ENCODE results near the gene C17orf113. TPM values are rescaled to one million over a fixed set of nuclear protein-coding genes. Genes with fewer than 3 reads are reported as not detected.

The C17orf113 gene
- total and polyA plus RNA-seq, 2 of the 4 experiments (the other 2 are of a cell fraction) = under 0.01 to 0.03 TPM

DNA sequence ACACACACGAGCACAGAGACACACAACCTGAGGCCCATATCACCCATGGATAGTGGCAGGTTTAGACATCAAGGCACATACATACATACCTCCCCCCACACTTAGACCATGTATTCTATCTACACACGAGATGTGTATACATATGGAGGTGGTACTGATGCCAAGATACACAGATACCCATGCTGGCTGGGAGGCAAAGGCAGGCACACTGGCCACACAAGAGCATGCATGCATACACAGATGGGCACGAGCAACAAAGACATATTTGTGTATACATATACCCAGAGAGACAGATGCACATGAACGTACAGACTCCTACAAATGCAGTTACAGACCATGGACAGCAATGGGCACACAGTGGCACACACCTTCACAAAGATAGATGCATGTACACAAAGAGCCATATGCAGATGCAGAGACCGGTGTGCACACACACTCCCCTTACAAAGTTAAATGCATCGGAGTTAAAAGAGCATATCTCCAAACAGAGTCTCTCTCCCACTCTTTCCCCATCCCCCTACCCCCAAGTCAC is 2.0 kb upstream of the C17orf113 start:
- peaks cover 3% of the 10 kb centered on the region; the same call in 1 of the 2 replicates for H3K9me1 ChIP-seq (ENCODE audit: insufficient read depth, low read length)
- dilution Hi-C loops (cut with HindIII; ENCODE audit: low sequenced_read_pairs, unreplicated experiment) (no loop called here), in situ Hi-C loops (cut with MboI; ENCODE audit: low sequenced_read_pairs) (no loop called here), intact Hi-C loops (cut with micrococcal nuclease) (no loop called here)
- ChIA-PET CTCF (no interaction called here), POLR2A (ENCODE audit: unreplicated experiment) (no interaction called here)
- no peak overlapping the region for H2BK120ac ChIP-seq (ENCODE audit: low read depth, low read length)
- no peak overlapping the region for H2BK15ac ChIP-seq (ENCODE audit: low read depth, low read length)
- H3K27me3 ChIP-seq (ENCODE audit: control insufficient read depth, insufficient read depth, low read length) = peaks cover 79% of the 10 kb centered on the region
- no peak overlapping the region for H3K4me3 ChIP-seq (ENCODE audit: insufficient read depth, low read depth, low read length)
- no TSS peak for BruUV-seq (replicated peaks)
- H3K56ac ChIP-seq (ENCODE audit: extremely low read depth, insufficient read depth, low read length) = no peak overlapping the region
- no peak overlapping the region for H2BK5ac ChIP-seq (ENCODE audit: low read depth, low read length, poor library complexity, severe bottlenecking)
- no peaks in the 10 kb centered on the region for H3K79me1 ChIP-seq (ENCODE audit: low read depth in 1 of 2, low read length in 2 of 2)
- no peak overlapping the region for H4K8ac ChIP-seq (ENCODE audit: low read depth in 2 of 2, low read length in 2 of 2)
- H3K27ac ChIP-seq (ENCODE audit: insufficient read depth, low read length) = no peak overlapping the region
- H3K9ac ChIP-seq (ENCODE audit: low read depth, low read length) = no peak overlapping the region
- no peak overlapping the region for H2AFZ ChIP-seq (replicated peaks; ENCODE audit: low read length, poor library complexity)
- H2BK20ac ChIP-seq (ENCODE audit: low read depth, low read length) = no peak overlapping the region
- no peak overlapping the region for H3K4ac ChIP-seq (ENCODE audit: low read depth, low read length)
- no peaks in the 10 kb centered on the region for H3K9me3 ChIP-seq (ENCODE audit: control insufficient read depth, insufficient read depth, low read length)
- no peak overlapping the region for H3K14ac ChIP-seq (replicated peaks; ENCODE audit: low read depth, low read length)
- no peak overlapping the region for H2AK5ac ChIP-seq (ENCODE audit: low read depth, low read length)
- H3K23ac ChIP-seq (ENCODE audit: low read depth, low read length) = no peak overlapping the region
- no peak overlapping the region for H4K91ac ChIP-seq (ENCODE audit: insufficient read depth, low read depth, low read length)
- no peaks in the 10 kb centered on the region for H3K36me3 ChIP-seq (ENCODE audit: control insufficient read depth, insufficient read depth, low read length)
- H3K18ac ChIP-seq (ENCODE audit: low read depth, low read length) = no peak overlapping the region
- H4K5ac ChIP-seq (ENCODE audit: low read depth, low read length) = no peak overlapping the region
- 53% methylated on average over 3 of the region's 6 CpGs; no CpG with 5 or more reads in 1 of the 2 experiments for WGBS, 2 experiments (ENCODE audit: extremely low coverage in 2 of 2, insufficient read length in 1 of 2)
- H3K4me1 ChIP-seq (ENCODE audit: control insufficient read depth, insufficient read depth, low read length) = 0 out of 2 replicates have a peak, but pooled peaks cover 1% of the 10 kb centered on the region
- no peak overlapping the region for H3K4me2 ChIP-seq (ENCODE audit: low read depth, low read length)
- TF ChIP-seq MAZ (IDR thresholded peaks at IDR 0.05; ENCODE audit: borderline replicate concordance, low read depth, low read length) = no peak
- no peak for TF ChIP-seq MAFK (IDR thresholded peaks at IDR 0.05; ENCODE audit: low read depth, low read length)
- no peak for TF ChIP-seq NFE2L2 (IDR thresholded peaks at IDR 0.05; ENCODE audit: low read depth, low read length)
- TF ChIP-seq, protein P1, sequence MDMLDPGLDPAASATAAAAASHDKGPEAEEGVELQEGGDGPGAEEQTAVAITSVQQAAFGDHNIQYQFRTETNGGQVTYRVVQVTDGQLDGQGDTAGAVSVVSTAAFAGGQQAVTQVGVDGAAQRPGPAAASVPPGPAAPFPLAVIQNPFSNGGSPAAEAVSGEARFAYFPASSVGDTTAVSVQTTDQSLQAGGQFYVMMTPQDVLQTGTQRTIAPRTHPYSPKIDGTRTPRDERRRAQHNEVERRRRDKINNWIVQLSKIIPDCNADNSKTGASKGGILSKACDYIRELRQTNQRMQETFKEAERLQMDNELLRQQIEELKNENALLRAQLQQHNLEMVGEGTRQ (IDR thresholded peaks at IDR 0.05; ENCODE audit: low read depth, low read length) = no peak
- no peak for TF ChIP-seq MXI1 (IDR thresholded peaks at IDR 0.05; ENCODE audit: borderline replicate concordance, low read depth, low read length)
- TF ChIP-seq RCOR1 (IDR thresholded peaks at IDR 0.05; ENCODE audit: insufficient replicate concordance, low read length) = no peak
- TF ChIP-seq RAD21 (IDR thresholded peaks at IDR 0.05; ENCODE audit: low read length) = no peak
- no peak for TF ChIP-seq CHD1 (IDR thresholded peaks at IDR 0.05; ENCODE audit: low read depth, low read length)
- TF ChIP-seq POLR2A (IDR thresholded peaks at IDR 0.05; ENCODE audit: low read depth, low read length) = no peak
- TF ChIP-seq RFX5 (IDR thresholded peaks at IDR 0.05; ENCODE audit: low read depth, low read length) = no peak
- TF ChIP-seq, protein P2, sequence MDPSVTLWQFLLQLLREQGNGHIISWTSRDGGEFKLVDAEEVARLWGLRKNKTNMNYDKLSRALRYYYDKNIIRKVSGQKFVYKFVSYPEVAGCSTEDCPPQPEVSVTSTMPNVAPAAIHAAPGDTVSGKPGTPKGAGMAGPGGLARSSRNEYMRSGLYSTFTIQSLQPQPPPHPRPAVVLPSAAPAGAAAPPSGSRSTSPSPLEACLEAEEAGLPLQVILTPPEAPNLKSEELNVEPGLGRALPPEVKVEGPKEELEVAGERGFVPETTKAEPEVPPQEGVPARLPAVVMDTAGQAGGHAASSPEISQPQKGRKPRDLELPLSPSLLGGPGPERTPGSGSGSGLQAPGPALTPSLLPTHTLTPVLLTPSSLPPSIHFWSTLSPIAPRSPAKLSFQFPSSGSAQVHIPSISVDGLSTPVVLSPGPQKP (IDR thresholded peaks at IDR 0.05; ENCODE audit: borderline replicate concordance, low read depth, low read length) = no peak
- TF ChIP-seq, protein P3, sequence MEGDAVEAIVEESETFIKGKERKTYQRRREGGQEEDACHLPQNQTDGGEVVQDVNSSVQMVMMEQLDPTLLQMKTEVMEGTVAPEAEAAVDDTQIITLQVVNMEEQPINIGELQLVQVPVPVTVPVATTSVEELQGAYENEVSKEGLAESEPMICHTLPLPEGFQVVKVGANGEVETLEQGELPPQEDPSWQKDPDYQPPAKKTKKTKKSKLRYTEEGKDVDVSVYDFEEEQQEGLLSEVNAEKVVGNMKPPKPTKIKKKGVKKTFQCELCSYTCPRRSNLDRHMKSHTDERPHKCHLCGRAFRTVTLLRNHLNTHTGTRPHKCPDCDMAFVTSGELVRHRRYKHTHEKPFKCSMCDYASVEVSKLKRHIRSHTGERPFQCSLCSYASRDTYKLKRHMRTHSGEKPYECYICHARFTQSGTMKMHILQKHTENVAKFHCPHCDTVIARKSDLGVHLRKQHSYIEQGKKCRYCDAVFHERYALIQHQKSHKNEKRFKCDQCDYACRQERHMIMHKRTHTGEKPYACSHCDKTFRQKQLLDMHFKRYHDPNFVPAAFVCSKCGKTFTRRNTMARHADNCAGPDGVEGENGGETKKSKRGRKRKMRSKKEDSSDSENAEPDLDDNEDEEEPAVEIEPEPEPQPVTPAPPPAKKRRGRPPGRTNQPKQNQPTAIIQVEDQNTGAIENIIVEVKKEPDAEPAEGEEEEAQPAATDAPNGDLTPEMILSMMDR (conservative IDR thresholded peaks at IDR 0.05; ENCODE audit: low read depth, low read length) = no peak
- no peak for TF ChIP-seq SMC3 (IDR thresholded peaks at IDR 0.05; ENCODE audit: low read depth, low read length)
- TF ChIP-seq FOS (IDR thresholded peaks at IDR 0.05; ENCODE audit: low read depth, low read length) = no peak
- TF ChIP-seq CEBPB (IDR thresholded peaks at IDR 0.05; ENCODE audit: low read depth, low read length) = no peak
- TF ChIP-seq BHLHE40 (IDR thresholded peaks at IDR 0.05; ENCODE audit: low read depth, low read length) = no peak
- no peak overlapping the region for H2AK9ac ChIP-seq (replicated peaks; ENCODE audit: low read depth, low read length, poor library complexity)
- DNase-seq = no peak
- no peaks in the 10 kb centered on the region for H4K20me1 ChIP-seq (ENCODE audit: insufficient read depth, low read length)
- no peak for ATAC-seq (ENCODE audit: low read depth)

All from IMR-90 (cell line).